Neural cell (in vitro differentiated cells): Measurements from ENCODE around the gene ENO2. TPM values are rescaled to one million over a fixed set of nuclear protein-coding genes. Genes with fewer than 3 reads are reported as not detected.

ENCODE experiments used
- H2AFZ ChIP-seq: fragments of 200-600, 300-800 bp; sonication (generic), shearing (Covaris generic); 2 replicates; pipeline ENCODE4 v1.6.0; 2014; ENCODE audit warnings: low read depth, mild to moderate bottlenecking, antibody characterized with exemption, low read length, moderate library complexity
- H3F3A ChIP-seq: fragments of 200-600 bp; shearing (Covaris generic); 2 replicates; pipeline ENCODE4 v1.6.1; 2016; ENCODE audit warnings: mild to moderate bottlenecking, moderate library complexity, mixed read lengths, antibody characterized with exemption, low read length; ENCODE audit not compliant: insufficient read depth, poor library complexity, severe bottlenecking
- H3K27ac ChIP-seq: fragments of 200-600, 300-800 bp; sonication (generic), shearing (Covaris generic); 2 replicates; pipeline ENCODE4 v1.5.1; 2014; ENCODE audit warnings: mild to moderate bottlenecking, low read length, moderate library complexity
- H3K27me3 ChIP-seq: fragments of 300-800, 200-600 bp; sonication (generic), shearing (Covaris generic); 2 replicates; pipeline ENCODE4 v1.6.0; 2014; ENCODE audit warnings: mild to moderate bottlenecking, low read depth, low read length, moderate library complexity; ENCODE audit not compliant: insufficient read depth
- H3K36me3 ChIP-seq: fragments of 300-800, 200-600 bp; sonication (generic), shearing (Covaris generic); 2 replicates; pipeline ENCODE4 v1.5.1; 2014; ENCODE audit warnings: mild to moderate bottlenecking, antibody characterized with exemption, low read length, moderate library complexity; ENCODE audit not compliant: insufficient read depth
- H3K4me2 ChIP-seq: fragments of 300-800, 200-600 bp; sonication (generic), shearing (Covaris generic); 2 replicates; pipeline ENCODE4 v1.6.0; 2014; ENCODE audit warnings: mild to moderate bottlenecking, low read length
- H3K4me3 ChIP-seq: fragments of 300-800, 200-600 bp; sonication (generic), shearing (Covaris generic); 2 replicates; pipeline ENCODE4 v1.5.1; 2014; ENCODE audit warnings: mild to moderate bottlenecking, low read length, moderate library complexity
- H3K79me2 ChIP-seq: fragments of 200-600 bp; shearing (Covaris generic); replicated peaks from 2 replicates; pipeline ENCODE4 v1.6.0; 2014; ENCODE audit warnings: mild to moderate bottlenecking, low read length, moderate library complexity; ENCODE audit not compliant: insufficient read depth
- H3K9ac ChIP-seq: fragments of 300-800, 200-600 bp; sonication (generic), shearing (Covaris generic); 2 replicates; pipeline ENCODE4 v1.6.1; 2016; ENCODE audit warnings: mild to moderate bottlenecking, low read length, mixed read lengths
- H3K9me2 ChIP-seq: fragments of 200-600 bp; shearing (Covaris generic); 2 replicates; pipeline ENCODE4 v1.6.1; 2016; ENCODE audit warnings: mild to moderate bottlenecking, low read length, mixed read lengths; ENCODE audit not compliant: insufficient read depth
- H3K9me3 ChIP-seq: fragments of 200-600, 300-800 bp; sonication (generic), shearing (Covaris generic); 2 replicates; pipeline ENCODE4 v1.6.1; 2016; ENCODE audit warnings: mild to moderate bottlenecking, mixed run types, low read length, moderate library complexity, mixed read lengths
- H4K20me1 ChIP-seq: fragments of 200-600 bp; shearing (Covaris generic); 2 replicates; pipeline ENCODE4 v1.6.1; 2016; ENCODE audit warnings: mild to moderate bottlenecking, mixed run types; ENCODE audit not compliant: insufficient read depth
- CTCF ChIP-seq: fragments of 450-650 bp; IDR thresholded peaks from 2 replicates; pipeline ENCODE4 v1.5.1; 2014; ENCODE audit warnings: antibody characterized with exemption, mild to moderate bottlenecking, moderate library complexity; ENCODE audit not compliant: poor library complexity, severe bottlenecking
- EP300 ChIP-seq: fragments of 450-650 bp; conservative IDR thresholded peaks from 2 replicates; pipeline ENCODE4 v1.6.1; 2014; ENCODE audit warnings: antibody characterized with exemption, mild to moderate bottlenecking, moderate library complexity; ENCODE audit not compliant: poor library complexity, severe bottlenecking
- EZH2 ChIP-seq: fragments of 200-600, 300-800 bp; shearing (Covaris generic), sonication (generic); IDR thresholded peaks from 2 replicates; pipeline ENCODE4 v1.6.1; 2014; ENCODE audit warnings: antibody characterized with exemption, low read length, borderline replicate concordance, mild to moderate bottlenecking; ENCODE audit not compliant: insufficient read depth, poor library complexity, severe bottlenecking
- MXI1 ChIP-seq: fragments of 450-650 bp; conservative IDR thresholded peaks from 2 replicates; pipeline ENCODE4 v1.6.1; 2014; ENCODE audit warnings: antibody characterized with exemption, mild to moderate bottlenecking; ENCODE audit not compliant: poor library complexity, severe bottlenecking
- POLR2AphosphoS5 ChIP-seq: IDR thresholded peaks from 2 replicates; pipeline ENCODE4 v1.6.1; 2012
- RAD21 ChIP-seq: fragments of 450-650 bp; conservative IDR thresholded peaks from 2 replicates; pipeline ENCODE4 v1.6.1; 2014; ENCODE audit warnings: antibody characterized with exemption, mild to moderate bottlenecking, moderate library complexity
- SMC3 ChIP-seq: fragments of 450-650 bp; conservative IDR thresholded peaks from 2 replicates; pipeline ENCODE4 v1.6.1; 2014; ENCODE audit warnings: antibody characterized with exemption, mild to moderate bottlenecking, moderate library complexity; ENCODE audit not compliant: poor library complexity
- TAF1 ChIP-seq: IDR thresholded peaks from 2 replicates; pipeline ENCODE4 v1.6.1; 2012; ENCODE audit warnings: low read depth
- polyA plus RNA-seq: library from polyadenylated mRNA; depleted of rRNA; stranded (reverse); fragments of >200 nt; gene quantifications from 2 replicates; pipeline ENCODE4 v1.2.3, GENCODE V29; 2014
- small RNA-seq, 3 experiments: library from RNA; depleted of rRNA; stranded (forward); fragments of <200 nt; gene quantifications; one replicate each; pipeline ENCODE3, GENCODE V24; 2012
- TF ChIP-seq, protein P1 (sequence below): IDR thresholded peaks from 2 replicates; pipeline ENCODE4 v1.6.1; 2012; ENCODE audit warnings: borderline replicate concordance

The ENO2 gene
- polyA plus RNA-seq, 1 donor from 2014 or later = 193 TPM

GRCh38 chr12:6968426-6968825 lies 54.0 kb downstream of the ENO2 start (continued):
- TF ChIP-seq EP300 = no peak
- no peak for TF ChIP-seq MXI1

GRCh38 chr12:6970096-6970527 lies 55.7 kb downstream of the ENO2 start:
- Histone ChIP-seq H3K79me2 (peaks cover 34% of the 10 kb centered on the region), H4K20me1 (no peaks in the 10 kb centered on the region), H3K27me3 (no peaks in the 10 kb centered on the region), H3K9ac (peak overlapping the region; percentile 93), H2AFZ (peak overlapping the region; percentile 77), H3K9me3 (no peaks in the 10 kb centered on the region), H3F3A (no peaks in the 10 kb centered on the region), H3K27ac (peak overlapping the region; percentile 76), H3K36me3 (no peaks in the 10 kb centered on the region), H3K4me2 (peak overlapping the region; percentile 97), H3K4me3 (peak overlapping the region; percentile 99), H3K9me2 (no peaks in the 10 kb centered on the region)
- no peak for TF ChIP-seq EZH2
- no peak for TF ChIP-seq SMC3
- TF ChIP-seq POLR2AphosphoS5 = no peak
- TF ChIP-seq RAD21 = no peak
- TF ChIP-seq EP300 = no peak
- TF ChIP-seq, protein P1, sequence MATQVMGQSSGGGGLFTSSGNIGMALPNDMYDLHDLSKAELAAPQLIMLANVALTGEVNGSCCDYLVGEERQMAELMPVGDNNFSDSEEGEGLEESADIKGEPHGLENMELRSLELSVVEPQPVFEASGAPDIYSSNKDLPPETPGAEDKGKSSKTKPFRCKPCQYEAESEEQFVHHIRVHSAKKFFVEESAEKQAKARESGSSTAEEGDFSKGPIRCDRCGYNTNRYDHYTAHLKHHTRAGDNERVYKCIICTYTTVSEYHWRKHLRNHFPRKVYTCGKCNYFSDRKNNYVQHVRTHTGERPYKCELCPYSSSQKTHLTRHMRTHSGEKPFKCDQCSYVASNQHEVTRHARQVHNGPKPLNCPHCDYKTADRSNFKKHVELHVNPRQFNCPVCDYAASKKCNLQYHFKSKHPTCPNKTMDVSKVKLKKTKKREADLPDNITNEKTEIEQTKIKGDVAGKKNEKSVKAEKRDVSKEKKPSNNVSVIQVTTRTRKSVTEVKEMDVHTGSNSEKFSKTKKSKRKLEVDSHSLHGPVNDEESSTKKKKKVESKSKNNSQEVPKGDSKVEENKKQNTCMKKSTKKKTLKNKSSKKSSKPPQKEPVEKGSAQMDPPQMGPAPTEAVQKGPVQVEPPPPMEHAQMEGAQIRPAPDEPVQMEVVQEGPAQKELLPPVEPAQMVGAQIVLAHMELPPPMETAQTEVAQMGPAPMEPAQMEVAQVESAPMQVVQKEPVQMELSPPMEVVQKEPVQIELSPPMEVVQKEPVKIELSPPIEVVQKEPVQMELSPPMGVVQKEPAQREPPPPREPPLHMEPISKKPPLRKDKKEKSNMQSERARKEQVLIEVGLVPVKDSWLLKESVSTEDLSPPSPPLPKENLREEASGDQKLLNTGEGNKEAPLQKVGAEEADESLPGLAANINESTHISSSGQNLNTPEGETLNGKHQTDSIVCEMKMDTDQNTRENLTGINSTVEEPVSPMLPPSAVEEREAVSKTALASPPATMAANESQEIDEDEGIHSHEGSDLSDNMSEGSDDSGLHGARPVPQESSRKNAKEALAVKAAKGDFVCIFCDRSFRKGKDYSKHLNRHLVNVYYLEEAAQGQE = no peak
- TF ChIP-seq CTCF = no peak
- TF ChIP-seq MXI1 = no peak
- no peak for TF ChIP-seq TAF1

Small RNAs within 50 kb of the gene (small RNA-seq; reads per million reads assigned to genes)
- gene MIR141 = 1.5 to 6.0 (median 3.2) reads per million in 3 experiments
- gene MIR200C = 21.7 to 42.8 (median 31.2) reads per million in 3 experiments
- gene RNU7-1 = 0 reads per million in 3 experiments
- 0 to 2.2 (median 2.2) reads per million in 3 experiments for gene SCARNA12

Other genes with a start within 250 kb of the ENO2 start
- gene ZNF384, start 225.2 kb upstream of the ENO2 start, polyA plus RNA-seq = 25.8 and 30.2 TPM in 2 replicates
- gene PIANP, start 213.8 kb upstream of the ENO2 start, polyA plus RNA-seq = 2.1 and 4.4 TPM in 2 replicates
- gene COPS7A, start 190.5 kb upstream of the ENO2 start, polyA plus RNA-seq = 45.8 and 50.2 TPM in 2 replicates
- 134 and 176 TPM in 2 replicates for gene MLF2, start 161.4 kb upstream of the ENO2 start, polyA plus RNA-seq
- 504 and 557 TPM in 2 replicates for gene PTMS, start 148.2 kb upstream of the ENO2 start, polyA plus RNA-seq
- gene LAG3, start 142.1 kb upstream of the ENO2 start, polyA plus RNA-seq = 1.4 and 2.0 TPM in 2 replicates
- not detected in 2 replicates for gene CD4, start 125.1 kb upstream of the ENO2 start, polyA plus RNA-seq
- 82.8 and 117 TPM in 2 replicates for gene GPR162, start 92.8 kb upstream of the ENO2 start, polyA plus RNA-seq
- gene P3H3, start 86.2 kb upstream of the ENO2 start, polyA plus RNA-seq = 58.9 and 66.1 TPM in 2 replicates
- 18.8 and 19.0 TPM in 2 replicates for gene GNB3, start 73.7 kb upstream of the ENO2 start, polyA plus RNA-seq
- gene CDCA3, start 63.3 kb upstream of the ENO2 start, polyA plus RNA-seq = 4.1 and 7.3 TPM in 2 replicates
- 120 and 130 TPM in 2 replicates for gene USP5, start 62.4 kb upstream of the ENO2 start, polyA plus RNA-seq
- gene TPI1, start 47.0 kb upstream of the ENO2 start, polyA plus RNA-seq = 288 and 292 TPM in 2 replicates
- gene SPSB2, start 41.3 kb upstream of the ENO2 start, polyA plus RNA-seq = 12.8 and 14.2 TPM in 2 replicates
- gene LRRC23, start 9.8 kb upstream of the ENO2 start, polyA plus RNA-seq = 13.6 and 20.5 TPM in 2 replicates
- 9.2 and 13.7 TPM in 2 replicates for gene ATN1, start 13.4 kb downstream of the ENO2 start, polyA plus RNA-seq
- not detected in 2 replicates for gene RNU7-1, start 29.2 kb downstream of the ENO2 start, polyA plus RNA-seq
- gene C12orf57, start 29.4 kb downstream of the ENO2 start, polyA plus RNA-seq = 477 and 500 TPM in 2 replicates
- gene PTPN6, start 36.8 kb downstream of the ENO2 start, polyA plus RNA-seq = not detected in 2 replicates
- gene PHB2, start 56.1 kb downstream of the ENO2 start, polyA plus RNA-seq = 210 and 230 TPM in 2 replicates
- gene EMG1, start 56.3 kb downstream of the ENO2 start, polyA plus RNA-seq = 27.3 and 33.2 TPM in 2 replicates
- 10.8 and 14.4 TPM in 2 replicates for gene LPCAT3, start 103.9 kb downstream of the ENO2 start, polyA plus RNA-seq
- gene C1S, start 146.1 kb downstream of the ENO2 start, polyA plus RNA-seq = 4.9 and 12.6 TPM in 2 replicates
- gene C1R, start 177.9 kb downstream of the ENO2 start, polyA plus RNA-seq = 1.7 and 1.9 TPM in 2 replicates
- 2.1 and 2.8 TPM in 2 replicates for gene C1RL, start 194.6 kb downstream of the ENO2 start, polyA plus RNA-seq
- 1.9 TPM in 1 of 2 replicates, not detected in the other for gene RBP5, start 214.3 kb downstream of the ENO2 start, polyA plus RNA-seq
- 55.6 and 61.0 TPM in 2 replicates for gene CLSTN3, start 215.8 kb downstream of the ENO2 start, polyA plus RNA-seq